Osteocyte (in vitro differentiated cells): ENCODE results near the gene NCAPH2. TPM values are rescaled to one million over a fixed set of nuclear protein-coding genes. Genes with fewer than 3 reads are reported as not detected.

ENCODE experiments used
- DNase-seq: peaks from one replicate; pipeline ENCODE4 v3.0.0; 2021; ENCODE audit warnings: mixed read lengths; ENCODE audit not compliant: unreplicated experiment; ENCODE audit errors: extremely low spot score
- H3K27ac Mint-ChIP-seq: one replicate; pipeline ENCODE4 v1.8.0; 2021; ENCODE audit warnings: mild to moderate bottlenecking, mixed read lengths; ENCODE audit not compliant: unreplicated experiment
- H3K27me3 Mint-ChIP-seq: one replicate; pipeline ENCODE4 v1.8.0; 2021; ENCODE audit warnings: mixed read lengths; ENCODE audit not compliant: unreplicated experiment
- H3K36me3 Mint-ChIP-seq: one replicate; pipeline ENCODE4 v1.8.0; 2021; ENCODE audit warnings: mixed read lengths; ENCODE audit not compliant: unreplicated experiment
- H3K4me1 Mint-ChIP-seq: one replicate; pipeline ENCODE4 v1.8.0; 2021; ENCODE audit warnings: mixed read lengths; ENCODE audit not compliant: unreplicated experiment
- H3K4me3 Mint-ChIP-seq: one replicate; pipeline ENCODE4 v1.8.0; 2021; ENCODE audit warnings: mild to moderate bottlenecking, moderate library complexity, mixed read lengths; ENCODE audit not compliant: unreplicated experiment
- H3K9me3 Mint-ChIP-seq: one replicate; pipeline ENCODE4 v1.8.0; 2021; ENCODE audit warnings: mixed read lengths; ENCODE audit not compliant: unreplicated experiment
- total RNA-seq: library from RNA; stranded (reverse); gene quantifications from 2 replicates; pipeline ENCODE4 v1.2.1, GENCODE V29; 2021
- TF ChIP-seq, protein P1 (sequence below): fragments of 200-600 bp; sonication (generic); IDR thresholded peaks from 2 replicates; pipeline ENCODE4 v1.5.0; 2021; ENCODE audit warnings: antibody characterized with exemption, mild to moderate bottlenecking, moderate library complexity

Gene NCAPH2
- total RNA-seq, 1 donor from 2014 or later = 47.0 TPM

DNA sequence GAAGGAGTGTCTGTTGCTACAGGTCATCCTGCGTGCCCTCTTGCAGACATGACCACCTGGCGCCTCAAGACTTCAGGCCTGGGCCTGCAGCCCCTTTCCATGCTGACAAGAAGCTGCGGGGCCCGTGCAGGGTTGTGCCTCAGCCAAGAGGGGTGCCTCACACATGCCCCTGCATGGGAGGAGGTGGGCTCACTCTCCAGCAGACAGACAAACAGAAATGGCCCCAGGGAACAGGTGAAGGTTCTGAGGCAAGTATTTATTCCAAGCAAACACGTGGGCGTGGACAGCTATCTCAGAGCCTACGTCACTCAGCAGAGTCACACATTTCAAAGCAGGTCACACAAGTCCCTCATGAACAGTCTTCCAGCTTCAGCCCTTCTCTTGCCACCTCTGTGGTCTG is 60.6 kb downstream of the NCAPH2 start:
- TF ChIP-seq, protein P1, sequence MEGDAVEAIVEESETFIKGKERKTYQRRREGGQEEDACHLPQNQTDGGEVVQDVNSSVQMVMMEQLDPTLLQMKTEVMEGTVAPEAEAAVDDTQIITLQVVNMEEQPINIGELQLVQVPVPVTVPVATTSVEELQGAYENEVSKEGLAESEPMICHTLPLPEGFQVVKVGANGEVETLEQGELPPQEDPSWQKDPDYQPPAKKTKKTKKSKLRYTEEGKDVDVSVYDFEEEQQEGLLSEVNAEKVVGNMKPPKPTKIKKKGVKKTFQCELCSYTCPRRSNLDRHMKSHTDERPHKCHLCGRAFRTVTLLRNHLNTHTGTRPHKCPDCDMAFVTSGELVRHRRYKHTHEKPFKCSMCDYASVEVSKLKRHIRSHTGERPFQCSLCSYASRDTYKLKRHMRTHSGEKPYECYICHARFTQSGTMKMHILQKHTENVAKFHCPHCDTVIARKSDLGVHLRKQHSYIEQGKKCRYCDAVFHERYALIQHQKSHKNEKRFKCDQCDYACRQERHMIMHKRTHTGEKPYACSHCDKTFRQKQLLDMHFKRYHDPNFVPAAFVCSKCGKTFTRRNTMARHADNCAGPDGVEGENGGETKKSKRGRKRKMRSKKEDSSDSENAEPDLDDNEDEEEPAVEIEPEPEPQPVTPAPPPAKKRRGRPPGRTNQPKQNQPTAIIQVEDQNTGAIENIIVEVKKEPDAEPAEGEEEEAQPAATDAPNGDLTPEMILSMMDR = no peak
- peaks cover 3% of the 10 kb centered on the region for H3K4me1 Mint-ChIP-seq
- no peak overlapping the region for H3K4me3 Mint-ChIP-seq
- H3K9me3 Mint-ChIP-seq = no peaks in the 10 kb centered on the region
- H3K27ac Mint-ChIP-seq = no peak overlapping the region
- H3K27me3 Mint-ChIP-seq = no peaks in the 10 kb centered on the region
- H3K36me3 Mint-ChIP-seq = peaks cover 13% of the 10 kb centered on the region
- no peak for DNase-seq

DNA sequence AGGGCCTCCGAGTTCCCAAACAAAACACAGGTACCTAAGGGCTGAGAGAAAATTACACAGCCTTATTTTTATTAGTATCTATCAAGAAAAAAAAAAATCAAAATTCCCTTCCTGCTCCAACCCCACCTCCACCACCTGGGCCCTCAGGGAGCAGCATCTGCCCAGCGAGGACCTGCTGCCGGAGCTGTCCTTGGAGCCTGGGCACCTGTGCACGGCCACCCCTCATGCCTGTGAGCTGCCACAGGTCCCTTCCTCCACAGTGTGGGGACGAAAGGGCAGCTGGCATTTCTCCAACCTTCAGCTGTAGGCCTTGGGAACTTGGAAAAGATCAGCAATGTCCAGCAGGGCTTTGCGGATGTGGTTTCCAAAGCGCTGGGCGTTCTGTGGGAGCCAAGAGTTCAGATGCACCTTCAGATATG is 61.0 kb downstream of the NCAPH2 start:
- no peak for DNase-seq
- no peak overlapping the region for H3K4me3 Mint-ChIP-seq
- no peaks in the 10 kb centered on the region for H3K4me1 Mint-ChIP-seq
- peaks cover 13% of the 10 kb centered on the region for H3K36me3 Mint-ChIP-seq
- H3K27ac Mint-ChIP-seq = no peak overlapping the region
- no peaks in the 10 kb centered on the region for H3K27me3 Mint-ChIP-seq
- TF ChIP-seq, protein P1 = no peak
- no peaks in the 10 kb centered on the region for H3K9me3 Mint-ChIP-seq

DNA sequence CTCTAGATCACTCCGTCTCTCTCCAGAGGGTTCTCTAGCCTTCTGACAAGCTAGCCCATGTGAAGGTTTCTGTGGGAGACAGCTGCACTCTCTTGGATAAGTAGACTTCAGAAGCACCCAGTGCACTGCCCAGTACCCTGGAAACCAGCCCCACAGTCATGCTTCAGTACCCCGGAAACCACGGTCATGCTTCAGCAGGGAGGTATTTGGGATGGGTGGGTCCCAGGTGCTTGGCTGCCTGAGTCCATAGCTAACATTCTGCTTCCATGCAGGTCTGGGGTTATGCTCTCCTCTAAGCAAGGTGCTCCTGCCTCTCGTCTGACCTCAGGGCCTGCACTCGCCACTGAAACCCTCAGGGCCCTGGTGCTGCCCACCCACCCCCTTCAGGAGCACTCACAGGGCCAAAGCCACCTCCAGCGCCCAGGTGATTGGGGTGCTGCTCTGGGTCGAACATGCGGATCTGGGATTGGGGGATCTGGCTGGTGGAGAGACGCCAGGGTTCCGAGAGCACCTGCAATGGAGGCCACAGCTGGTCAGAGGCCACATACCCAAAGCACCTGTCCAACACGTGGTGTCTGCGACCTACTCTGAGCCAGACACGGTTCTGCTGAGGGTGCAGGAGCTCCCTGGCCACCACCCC is 62.0 kb downstream of the NCAPH2 start:
- TF ChIP-seq, protein P1 = no peak
- Mint-ChIP-seq H3K9me3 (no peaks in the 10 kb centered on the region), H3K4me1 (no peaks in the 10 kb centered on the region), H3K36me3 (peaks cover 13% of the 10 kb centered on the region), H3K27ac (no peak overlapping the region), H3K27me3 (no peaks in the 10 kb centered on the region), H3K4me3 (no peak overlapping the region)
- DNase-seq = no peak

DNA sequence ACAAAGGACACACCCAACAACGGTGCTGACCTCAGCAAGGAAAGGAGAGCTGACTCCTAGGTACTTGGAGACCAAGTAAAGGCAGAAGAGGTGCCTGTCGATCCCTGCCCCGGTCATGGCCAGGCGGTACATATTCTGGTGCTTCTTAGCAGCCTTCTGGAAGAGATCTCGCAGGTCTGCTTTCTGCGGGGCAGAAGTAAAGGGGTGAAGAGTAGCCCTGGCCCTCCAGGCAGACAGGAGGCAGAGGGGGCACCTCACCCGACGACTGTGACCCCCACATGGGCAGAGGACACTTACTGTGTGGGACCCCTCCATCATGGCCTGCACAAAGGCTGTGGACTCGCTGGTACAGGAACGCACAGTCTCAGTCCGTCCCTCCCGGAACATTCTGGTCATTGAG is 62.8 kb downstream of the NCAPH2 start:
- no peaks in the 10 kb centered on the region for H3K27me3 Mint-ChIP-seq
- no peak for DNase-seq
- H3K4me3 Mint-ChIP-seq = no peak overlapping the region
- TF ChIP-seq, protein P1 = no peak
- no peaks in the 10 kb centered on the region for H3K9me3 Mint-ChIP-seq
- H3K27ac Mint-ChIP-seq = no peak overlapping the region
- H3K36me3 Mint-ChIP-seq = peaks cover 13% of the 10 kb centered on the region
- H3K4me1 Mint-ChIP-seq = no peaks in the 10 kb centered on the region

DNA sequence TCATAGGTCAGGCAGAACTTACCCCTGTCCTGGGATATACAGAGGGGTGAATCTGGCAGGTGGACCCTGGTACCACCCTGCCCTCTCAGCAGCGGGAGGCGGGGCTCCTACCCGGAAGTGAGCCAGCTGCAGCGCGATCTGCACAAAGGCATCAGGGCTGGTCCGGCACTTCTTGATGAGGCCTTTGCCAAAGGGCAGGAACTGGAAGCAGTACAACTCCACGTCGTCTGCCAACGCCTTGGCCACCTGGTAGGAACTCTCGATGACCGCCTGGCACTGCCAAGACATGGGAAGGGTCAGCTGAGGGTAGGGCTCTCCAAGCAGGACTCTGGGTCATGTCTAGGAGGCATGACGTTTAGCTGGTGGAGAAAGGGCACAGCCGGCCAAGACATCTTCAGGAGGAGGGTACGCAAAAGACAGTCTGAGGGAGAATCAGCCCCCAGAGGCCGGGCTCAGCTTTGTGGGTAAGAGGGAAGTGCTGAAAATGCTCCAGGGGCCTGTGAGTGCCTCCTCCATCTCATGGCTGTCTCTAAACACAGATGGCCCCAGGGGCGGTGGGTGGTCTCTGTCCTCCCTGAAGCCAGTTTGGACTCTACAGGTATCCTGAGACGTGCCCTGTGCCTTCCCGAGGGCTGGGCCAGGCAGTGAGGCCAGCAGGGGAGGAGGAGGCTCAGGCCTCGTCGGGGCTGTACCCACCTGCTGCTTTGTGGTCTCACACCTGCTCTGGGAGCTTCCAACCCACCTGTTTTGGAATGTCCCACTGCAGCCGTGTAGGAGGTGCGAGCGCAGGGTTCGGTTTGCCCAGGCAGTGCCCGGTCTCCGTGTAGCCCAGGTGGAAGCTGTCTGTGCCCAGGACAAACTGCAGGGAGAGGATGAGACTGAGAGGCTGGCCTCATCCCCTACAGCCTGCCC is 63.5 kb downstream of the NCAPH2 start:
- Mint-ChIP-seq H3K36me3 (peaks cover 13% of the 10 kb centered on the region), H3K27me3 (no peaks in the 10 kb centered on the region), H3K27ac (no peak overlapping the region), H3K4me1 (no peaks in the 10 kb centered on the region), H3K9me3 (no peaks in the 10 kb centered on the region), H3K4me3 (no peak overlapping the region)
- TF ChIP-seq, protein P1 = no peak
- no peak for DNase-seq
